Activated CD4-positive, alpha-beta T cell treated with anti-CD3 and anti-CD28 coated beads for 1 hour (primary cell): Measurements from ENCODE around the gene FYN.

Experiments used
- DNase-seq: peaks from one replicate; pipeline ENCODE4 v3.0.0-alpha.2; 2020

Gene FYN

GRCh38 chr6:111829998-111830397, 43.3 kb downstream of the FYN start:
- no peak for DNase-seq

DNA sequence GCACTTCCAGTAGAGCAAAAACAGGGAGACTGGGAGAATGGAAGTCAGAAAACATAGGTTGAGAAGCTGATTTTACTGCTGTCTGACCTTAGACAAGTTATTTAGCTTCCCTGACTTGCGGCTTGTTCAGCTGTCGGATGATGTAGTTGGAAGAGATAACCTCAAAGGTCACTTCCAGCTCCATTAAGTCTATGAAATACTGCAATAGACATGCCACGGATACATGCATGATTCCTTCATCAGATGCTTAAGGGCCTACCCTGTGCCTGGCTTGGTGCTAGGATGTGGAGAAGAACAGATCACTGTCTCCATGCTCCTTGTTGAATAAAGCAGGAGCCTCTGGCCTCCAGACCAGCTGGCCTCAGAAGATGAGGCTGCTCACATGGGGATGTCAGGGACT, 43.7 kb downstream of the FYN start:
- no peak for DNase-seq

DNA sequence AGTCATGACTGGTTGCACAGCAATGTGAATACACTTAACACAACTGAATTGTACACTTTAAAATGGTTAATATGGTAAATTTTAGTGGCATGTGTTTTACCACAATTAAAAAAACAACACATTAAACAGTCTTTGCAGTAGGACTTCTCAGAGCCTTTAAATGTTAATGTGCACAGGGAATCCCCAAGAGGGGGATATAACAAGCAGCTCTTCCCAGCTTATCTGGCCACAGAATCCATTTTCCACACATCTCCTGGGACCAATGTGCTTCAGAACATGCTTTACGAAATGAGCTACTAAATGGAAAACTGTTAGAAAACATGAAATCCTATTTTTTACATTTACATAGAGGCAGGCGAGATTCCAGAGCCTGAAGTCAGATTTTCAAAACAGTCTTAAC, 44.4 kb downstream of the FYN start:
- DNase-seq: no peak

DNA sequence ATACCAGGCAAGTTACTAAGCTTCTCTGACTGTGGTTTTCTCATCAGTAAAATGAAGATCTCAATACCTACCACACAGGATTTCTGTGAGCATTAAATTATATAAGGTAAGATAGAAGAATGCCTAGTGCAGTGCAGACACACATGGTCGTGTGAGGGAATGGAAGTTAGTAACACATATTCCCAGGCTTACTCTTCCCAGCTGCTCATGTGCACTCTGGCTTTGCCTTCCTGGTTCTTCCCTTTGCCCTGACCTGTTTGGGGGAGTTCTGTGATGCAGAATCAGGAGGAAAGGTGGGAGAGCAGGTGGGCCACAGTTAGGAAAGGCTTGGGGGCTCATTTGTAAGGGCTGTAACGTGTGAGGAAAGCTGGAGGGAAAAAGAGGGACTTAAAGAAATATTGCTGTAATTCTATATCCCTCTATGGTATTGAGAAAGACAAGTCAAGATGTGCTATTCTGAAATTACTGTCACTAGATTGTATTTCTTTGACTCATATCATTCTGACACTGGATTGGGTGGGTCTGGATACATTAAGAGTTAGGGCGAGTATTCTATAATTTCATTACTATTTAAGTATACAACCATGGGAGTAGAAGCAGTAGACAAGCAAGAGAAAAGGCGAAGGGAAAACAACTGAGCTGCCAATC, 47.7 kb downstream of the FYN start:
- DNase-seq: no peak

DNA sequence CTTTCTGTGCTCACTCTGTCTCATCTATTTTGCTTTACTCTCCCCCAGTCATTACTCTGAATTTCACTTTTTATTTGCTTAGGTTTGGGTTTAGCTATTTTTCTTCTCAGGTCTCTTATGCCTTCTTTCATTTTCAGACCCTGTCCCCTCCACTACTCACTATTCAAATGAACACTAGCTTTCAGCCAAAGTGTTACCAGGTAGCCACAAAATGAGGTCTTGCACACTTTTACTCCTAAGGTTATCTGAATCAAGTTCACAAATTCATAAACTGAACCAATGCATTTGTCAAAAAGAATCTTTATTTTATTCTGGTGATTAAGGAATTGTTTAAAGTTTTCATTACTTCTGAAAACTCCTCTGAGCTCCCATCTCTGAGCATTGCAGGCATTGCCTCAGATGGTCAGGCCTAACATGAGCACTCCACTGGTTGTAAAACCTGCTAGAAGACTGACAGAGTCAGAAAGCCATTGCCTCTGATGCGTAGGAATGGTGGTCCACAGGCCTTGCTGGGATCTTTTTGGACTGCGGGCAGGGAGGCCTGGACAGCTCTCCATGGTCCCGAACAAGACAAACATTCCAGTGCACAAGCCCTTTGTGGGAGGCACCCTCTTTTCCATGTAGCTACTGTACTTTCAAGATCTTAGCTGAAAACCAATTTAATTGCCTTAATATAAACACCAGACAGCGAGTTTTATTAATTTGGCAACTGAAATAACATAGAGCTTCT, 48.5 kb downstream of the FYN start:
- DNase-seq: no peak

- DNase-seq: no peak
Observed at GRCh38 chr6:111823831-111824607, 49.2 kb downstream of the FYN start.

DNA sequence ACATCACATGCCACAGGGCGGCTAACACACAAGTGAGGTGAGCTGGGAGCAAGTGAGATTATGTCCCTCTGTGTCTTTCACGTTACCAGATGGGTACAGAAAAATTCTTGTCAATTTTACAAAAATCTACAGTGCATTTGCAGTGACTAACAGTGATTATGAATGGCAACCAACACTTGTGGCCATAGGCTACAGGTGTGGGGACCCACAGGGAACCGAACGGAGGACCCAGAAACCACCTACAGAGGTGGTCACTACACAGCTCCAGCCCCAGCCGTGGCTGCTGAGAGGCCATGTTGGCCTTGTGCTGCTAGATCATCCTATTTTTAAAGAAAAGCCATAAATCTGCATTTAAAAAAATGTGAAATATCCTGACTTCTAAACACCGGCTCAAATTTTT, 50.2 kb downstream of the FYN start:
- DNase-seq: no peak

DNA sequence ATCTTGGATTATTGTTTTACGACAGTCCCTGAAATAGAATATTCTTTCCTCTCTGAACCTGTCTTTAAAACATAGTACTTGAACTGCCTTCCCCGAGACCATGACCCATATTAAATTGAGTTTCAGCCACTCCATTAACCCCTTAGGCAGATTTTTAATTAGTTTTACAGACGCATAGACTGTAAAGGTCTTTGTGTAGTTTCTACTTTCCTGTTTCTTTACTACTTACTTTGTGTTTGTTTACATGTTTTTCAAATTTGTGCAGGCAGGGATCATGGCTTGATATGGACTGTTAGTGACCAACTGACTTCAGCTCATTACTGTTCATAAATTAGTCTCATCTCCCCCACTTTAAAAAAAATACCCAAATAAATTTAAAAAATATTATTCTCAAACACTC, 53.8 kb downstream of the FYN start:
- no peak for DNase-seq

DNA sequence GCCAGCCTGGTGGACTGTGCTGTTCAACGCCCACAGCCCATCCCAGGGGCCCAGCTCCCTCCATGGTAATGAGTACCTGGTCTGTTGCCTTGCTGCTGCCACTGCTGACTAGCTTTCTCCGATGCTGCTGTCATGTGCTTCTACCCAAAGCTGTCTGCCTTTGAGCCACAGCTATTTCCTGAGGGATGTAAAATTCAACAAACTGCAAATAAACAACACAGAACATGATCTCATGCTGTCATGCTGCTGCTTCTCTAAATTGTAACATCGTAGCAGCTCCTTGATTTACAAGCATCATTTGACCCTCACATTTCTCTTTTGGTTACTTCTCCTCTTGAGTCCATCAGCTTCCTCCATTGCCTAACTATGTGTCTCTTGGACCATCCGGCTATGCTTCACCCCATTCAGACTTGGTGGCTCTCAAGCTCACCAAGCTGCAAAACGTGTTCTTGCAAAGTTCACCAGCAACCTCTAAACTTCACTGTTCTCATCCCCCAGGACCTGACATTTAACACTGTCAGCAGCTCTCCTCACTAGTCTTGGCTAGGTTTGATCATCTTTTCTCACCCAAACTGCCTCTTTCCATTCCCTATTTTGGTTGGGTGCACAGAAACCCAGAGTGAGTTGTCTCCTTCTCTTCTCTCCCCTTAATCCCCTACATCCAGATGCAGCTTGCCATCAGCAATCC, 54.6 kb downstream of the FYN start:
- DNase-seq: no peak

DNA sequence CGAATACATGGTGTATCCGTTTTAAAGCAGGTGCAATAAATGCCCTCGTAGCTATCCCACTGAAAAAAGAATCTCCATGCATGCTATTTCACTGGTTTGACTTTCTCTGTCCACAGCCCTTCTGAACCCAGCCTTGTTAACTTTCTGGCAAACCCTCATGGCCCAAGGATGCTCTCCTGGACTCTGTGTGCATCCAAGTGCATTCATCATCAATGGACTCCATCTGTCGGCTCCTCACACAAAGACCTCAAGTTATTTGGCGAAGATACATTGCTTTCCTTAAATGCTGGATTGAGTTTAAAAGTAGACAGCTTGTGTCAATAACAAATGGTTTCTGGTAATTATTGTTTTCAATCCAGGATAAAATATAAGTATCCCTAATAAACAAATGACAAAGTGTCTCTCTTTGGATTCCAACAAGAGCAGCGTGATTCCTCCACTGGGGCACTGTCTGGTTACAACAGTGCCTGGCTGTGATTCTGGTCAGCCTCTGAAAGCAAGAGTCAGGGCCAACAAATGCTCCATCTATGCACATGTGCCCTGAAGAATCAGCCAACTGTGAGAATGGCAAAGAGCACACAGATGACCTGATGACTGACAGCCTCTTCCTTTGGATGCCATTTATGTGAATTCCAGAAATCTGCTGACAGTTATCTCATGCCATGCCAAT, 55.7 kb downstream of the FYN start:
- DNase-seq: no peak

- no peak for DNase-seq
Observed at GRCh38 chr6:111813677-111814310, 59.5 kb downstream of the FYN start.

- no peak for DNase-seq
Observed at GRCh38 chr6:111813237-111813636, 60.0 kb downstream of the FYN start.

GRCh38 chr6:111812060-111813038, 60.9 kb downstream of the FYN start:
- DNase-seq: no peak

GRCh38 chr6:111810294-111811131, 62.7 kb downstream of the FYN start:
- DNase-seq: no peak

GRCh38 chr6:111809766-111810165, 63.5 kb downstream of the FYN start:
- DNase-seq: no peak

DNA sequence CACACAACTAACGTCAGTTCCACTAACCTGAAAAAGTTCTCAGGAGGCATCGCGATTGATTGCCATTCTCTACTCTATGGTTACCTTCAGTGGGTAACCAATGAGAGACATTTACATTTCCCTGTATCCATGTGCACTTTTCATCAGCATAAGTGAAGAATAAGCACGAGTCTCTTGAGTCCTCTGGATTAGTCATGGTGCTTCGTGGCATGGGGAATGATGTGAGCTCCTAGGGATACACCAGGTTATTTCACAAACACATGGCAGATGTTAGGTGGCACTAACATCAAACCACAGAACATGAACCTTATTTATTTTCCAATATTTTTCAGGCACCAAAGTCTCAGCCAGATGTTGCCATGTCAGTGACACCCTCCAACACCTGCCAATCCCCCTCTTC, 64.0 kb downstream of the FYN start:
- no peak for DNase-seq

DNA sequence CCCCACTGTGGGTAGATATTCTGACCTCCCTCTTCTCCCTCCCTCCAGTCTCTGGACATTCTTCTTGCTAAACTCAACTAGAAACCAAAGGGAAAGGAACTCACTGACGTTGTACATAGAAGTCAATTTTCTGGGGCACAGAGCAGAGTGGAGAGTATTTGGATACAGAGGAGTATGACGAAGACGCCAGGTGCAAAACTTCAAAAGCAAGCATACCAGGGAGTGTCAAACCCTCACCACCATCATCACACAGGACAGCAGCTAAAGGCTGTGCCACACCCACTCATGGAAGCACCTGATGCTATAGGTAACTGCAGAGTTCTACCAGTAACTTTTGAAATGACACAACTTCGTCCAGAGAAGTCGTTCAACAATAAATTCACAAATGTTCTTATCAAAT, 64.8 kb downstream of the FYN start:
- no peak for DNase-seq

- DNase-seq: no peak
Observed at GRCh38 chr6:111806561-111807497, 66.4 kb downstream of the FYN start.

DNA sequence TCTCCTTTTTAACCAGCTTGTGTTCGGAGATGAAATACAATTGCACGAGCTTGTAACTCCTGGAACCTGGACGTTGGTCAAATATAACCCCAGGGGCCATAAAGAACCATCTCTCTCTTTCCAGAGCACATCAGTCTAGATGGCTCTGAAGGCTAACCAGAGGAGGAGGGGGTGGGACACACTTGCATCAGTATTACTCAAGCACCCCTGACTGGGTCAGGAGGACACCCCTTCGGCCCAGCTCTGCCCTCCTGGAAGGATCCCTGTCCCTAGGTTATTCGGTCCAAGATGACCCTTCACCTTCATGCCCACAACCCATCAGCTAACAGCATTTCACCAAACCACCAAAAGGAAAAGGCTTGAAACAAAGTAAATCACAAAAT, 67.1 kb downstream of the FYN start:
- no peak for DNase-seq
